ENCODE measurements around the gene PCBP3. TPM values are rescaled to one million over a fixed set of nuclear protein-coding genes. Genes with fewer than 3 reads are reported as not detected.

PCBP3 gene
- total and polyA plus RNA-seq, 2 experiments from 2014 or later, result 3.4 to 4.3 TPM

DNA sequence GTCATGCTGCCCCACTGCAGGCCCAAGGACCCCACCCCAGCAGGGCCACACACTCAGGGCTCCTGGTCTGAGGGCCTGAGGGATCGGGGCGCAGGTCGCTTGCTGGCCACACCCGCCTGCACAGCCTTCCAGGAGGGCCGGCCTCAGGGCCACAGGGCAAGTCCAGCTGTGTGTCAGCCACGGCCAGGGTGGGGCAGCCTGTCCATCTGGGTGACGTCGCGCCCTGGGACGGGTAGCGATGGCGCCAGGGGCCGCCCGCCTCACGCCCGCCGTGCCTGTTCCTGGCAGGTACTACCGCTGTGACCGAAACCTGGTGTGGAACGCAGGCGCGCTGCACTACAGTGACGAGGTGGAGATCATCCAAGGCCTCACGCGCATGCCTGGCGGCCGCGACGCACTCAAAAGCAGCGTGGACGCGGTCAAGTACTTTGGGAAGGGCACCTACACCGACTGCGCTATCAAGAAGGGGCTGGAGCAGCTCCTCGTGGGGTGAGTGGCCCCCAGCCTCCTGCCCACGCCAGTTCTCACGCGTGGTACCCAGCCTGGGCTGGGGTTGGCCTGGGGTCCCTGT is 340.5 kb downstream of the PCBP3 start:
- Histone ChIP-seq H3K4me3 (no peak overlapping the region), H3K36me3 (peaks cover 13% of the 10 kb centered on the region), H3K9me3 (ENCODE audit: low read depth) (no peaks in the 10 kb centered on the region), H3K27ac (no peak overlapping the region), H3K27me3 (no peaks in the 10 kb centered on the region), H3K4me1 (ENCODE audit: low read depth) (no peaks in the 10 kb centered on the region)
- DNase-seq (ENCODE audit: low read depth in 1 of 2, low spot score in 1 of 2), result no peak
- TF ChIP-seq, protein P1, sequence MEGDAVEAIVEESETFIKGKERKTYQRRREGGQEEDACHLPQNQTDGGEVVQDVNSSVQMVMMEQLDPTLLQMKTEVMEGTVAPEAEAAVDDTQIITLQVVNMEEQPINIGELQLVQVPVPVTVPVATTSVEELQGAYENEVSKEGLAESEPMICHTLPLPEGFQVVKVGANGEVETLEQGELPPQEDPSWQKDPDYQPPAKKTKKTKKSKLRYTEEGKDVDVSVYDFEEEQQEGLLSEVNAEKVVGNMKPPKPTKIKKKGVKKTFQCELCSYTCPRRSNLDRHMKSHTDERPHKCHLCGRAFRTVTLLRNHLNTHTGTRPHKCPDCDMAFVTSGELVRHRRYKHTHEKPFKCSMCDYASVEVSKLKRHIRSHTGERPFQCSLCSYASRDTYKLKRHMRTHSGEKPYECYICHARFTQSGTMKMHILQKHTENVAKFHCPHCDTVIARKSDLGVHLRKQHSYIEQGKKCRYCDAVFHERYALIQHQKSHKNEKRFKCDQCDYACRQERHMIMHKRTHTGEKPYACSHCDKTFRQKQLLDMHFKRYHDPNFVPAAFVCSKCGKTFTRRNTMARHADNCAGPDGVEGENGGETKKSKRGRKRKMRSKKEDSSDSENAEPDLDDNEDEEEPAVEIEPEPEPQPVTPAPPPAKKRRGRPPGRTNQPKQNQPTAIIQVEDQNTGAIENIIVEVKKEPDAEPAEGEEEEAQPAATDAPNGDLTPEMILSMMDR (IDR thresholded peaks at IDR 0.05; ENCODE audit: low read depth, low read length), result no peak

DNA sequence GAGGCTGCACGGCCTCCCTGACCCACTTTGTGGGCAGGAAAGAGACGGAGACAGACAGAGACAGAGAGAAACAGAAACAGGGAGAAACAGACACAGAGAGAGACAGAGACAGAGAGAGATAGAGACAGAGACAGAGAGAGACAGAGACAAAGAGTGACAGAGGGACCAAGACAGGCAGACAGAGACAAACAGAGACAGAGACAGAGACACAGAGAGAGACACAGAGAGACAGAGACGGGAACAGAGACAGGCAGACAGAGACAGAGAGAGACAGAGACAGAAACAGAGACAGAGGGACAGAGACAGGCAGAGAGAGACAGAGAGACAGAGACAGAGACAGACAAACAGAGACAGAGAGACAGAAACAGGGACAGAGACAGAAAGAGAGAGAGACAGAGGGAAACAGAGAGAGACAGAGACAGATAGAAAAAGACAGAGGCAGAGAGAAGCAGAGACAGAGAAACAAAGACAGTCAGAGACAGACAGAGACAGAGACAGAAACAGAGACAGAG is 341.1 kb downstream of the PCBP3 start:
- Histone ChIP-seq H3K9me3 (ENCODE audit: low read depth) (no peaks in the 10 kb centered on the region), H3K4me3 (no peak overlapping the region), H3K27me3 (no peaks in the 10 kb centered on the region), H3K36me3 (peaks cover 18% of the 10 kb centered on the region), H3K27ac (no peak overlapping the region), H3K4me1 (ENCODE audit: low read depth) (no peaks in the 10 kb centered on the region)
- no peak for DNase-seq (ENCODE audit: low read depth in 1 of 2, low spot score in 1 of 2)
- TF ChIP-seq, protein P1 (IDR thresholded peaks at IDR 0.05; ENCODE audit: low read depth, low read length), result no peak

DNA sequence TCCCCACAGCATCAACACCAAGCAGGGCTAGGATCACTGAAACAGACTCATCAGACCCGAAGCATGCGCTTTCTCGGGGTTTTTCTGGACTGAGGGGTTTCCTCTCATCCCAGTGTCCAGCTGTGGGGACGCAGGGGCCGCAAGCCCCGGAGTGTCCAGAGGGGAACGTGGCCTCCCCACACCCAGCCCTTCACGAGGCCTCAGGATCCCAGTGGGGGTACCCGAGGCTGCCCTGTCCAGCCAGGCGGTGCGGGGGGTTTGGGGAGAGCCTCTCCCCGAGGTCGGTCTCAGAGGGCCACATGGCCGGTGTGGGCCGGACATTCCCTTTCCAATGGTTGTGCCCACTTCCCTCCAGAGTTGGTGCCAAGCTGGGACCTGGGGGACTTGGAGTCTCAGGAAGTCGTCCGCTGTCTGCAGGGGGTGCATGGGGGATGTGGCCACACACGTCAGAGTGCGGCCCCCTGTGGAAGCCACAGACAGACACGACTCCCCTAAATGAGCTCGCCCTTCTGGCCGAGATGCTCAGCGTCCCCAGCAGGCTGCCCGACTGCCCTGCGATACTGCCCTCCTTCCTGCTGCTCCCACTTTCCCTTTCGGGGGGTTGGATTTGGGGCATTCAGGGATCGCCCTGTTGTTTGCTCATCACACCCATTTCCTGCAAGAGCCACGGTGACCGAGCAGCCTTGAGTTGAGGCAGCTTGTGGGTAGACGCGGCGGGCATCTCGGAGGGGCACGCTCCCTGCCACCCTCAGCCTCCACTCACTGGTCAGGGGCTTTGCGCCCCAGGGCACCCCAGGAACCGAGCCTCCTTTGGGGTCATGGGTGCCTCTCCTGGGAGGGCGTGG is 342.2 kb downstream of the PCBP3 start:
- Histone ChIP-seq H3K36me3 (peaks cover 19% of the 10 kb centered on the region), H3K9me3 (ENCODE audit: low read depth) (no peaks in the 10 kb centered on the region), H3K4me3 (no peak overlapping the region), H3K4me1 (ENCODE audit: low read depth) (no peaks in the 10 kb centered on the region), H3K27ac (no peak overlapping the region), H3K27me3 (no peaks in the 10 kb centered on the region)
- TF ChIP-seq, protein P1 (IDR thresholded peaks at IDR 0.05; ENCODE audit: low read depth, low read length), result no peak
- DNase-seq (ENCODE audit: low read depth in 1 of 2, low spot score in 1 of 2), result no peak

DNA sequence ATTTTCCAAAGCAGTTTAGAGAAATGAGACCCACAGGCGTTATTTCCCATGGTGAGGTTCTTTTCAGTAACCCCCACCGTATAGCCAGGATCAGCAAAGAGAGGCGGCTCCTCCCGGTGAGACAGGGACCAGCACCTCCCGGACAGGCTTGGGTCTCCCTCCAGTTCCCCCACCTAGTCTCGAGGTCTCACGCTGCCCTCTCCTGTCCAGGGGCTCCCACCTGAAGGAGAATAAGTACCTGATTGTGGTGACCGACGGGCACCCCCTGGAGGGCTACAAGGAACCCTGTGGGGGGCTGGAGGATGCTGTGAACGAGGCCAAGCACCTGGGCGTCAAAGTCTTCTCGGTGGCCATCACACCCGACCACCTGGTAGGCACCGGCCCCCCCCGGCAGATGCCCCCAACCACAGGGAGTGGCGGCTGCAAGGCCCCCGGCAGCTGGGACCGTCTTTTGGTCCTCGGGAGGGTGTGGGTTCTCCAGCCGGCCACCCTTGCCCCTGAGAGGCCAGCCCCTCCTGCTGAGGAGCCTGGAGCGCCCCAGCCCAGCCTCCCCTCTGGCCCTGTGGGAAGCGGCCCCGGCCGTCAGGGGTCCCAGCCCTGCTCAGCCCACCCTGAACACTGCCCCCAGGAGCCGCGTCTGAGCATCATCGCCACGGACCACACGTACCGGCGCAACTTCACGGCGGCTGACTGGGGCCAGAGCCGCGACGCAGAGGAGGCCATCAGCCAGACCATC is 343.0 kb downstream of the PCBP3 start:
- H3K27me3 ChIP-seq, result no peaks in the 10 kb centered on the region
- H3K9me3 ChIP-seq (ENCODE audit: low read depth), result no peaks in the 10 kb centered on the region
- no peaks in the 10 kb centered on the region for H3K4me1 ChIP-seq (ENCODE audit: low read depth)
- TF ChIP-seq, protein P1 (IDR thresholded peaks at IDR 0.05; ENCODE audit: low read depth, low read length), result no peak
- no peak overlapping the region for H3K27ac ChIP-seq
- DNase-seq (ENCODE audit: low read depth in 1 of 2, low spot score in 1 of 2), result no peak
- H3K36me3 ChIP-seq, result peaks cover 19% of the 10 kb centered on the region
- no peak overlapping the region for H3K4me3 ChIP-seq

DNA sequence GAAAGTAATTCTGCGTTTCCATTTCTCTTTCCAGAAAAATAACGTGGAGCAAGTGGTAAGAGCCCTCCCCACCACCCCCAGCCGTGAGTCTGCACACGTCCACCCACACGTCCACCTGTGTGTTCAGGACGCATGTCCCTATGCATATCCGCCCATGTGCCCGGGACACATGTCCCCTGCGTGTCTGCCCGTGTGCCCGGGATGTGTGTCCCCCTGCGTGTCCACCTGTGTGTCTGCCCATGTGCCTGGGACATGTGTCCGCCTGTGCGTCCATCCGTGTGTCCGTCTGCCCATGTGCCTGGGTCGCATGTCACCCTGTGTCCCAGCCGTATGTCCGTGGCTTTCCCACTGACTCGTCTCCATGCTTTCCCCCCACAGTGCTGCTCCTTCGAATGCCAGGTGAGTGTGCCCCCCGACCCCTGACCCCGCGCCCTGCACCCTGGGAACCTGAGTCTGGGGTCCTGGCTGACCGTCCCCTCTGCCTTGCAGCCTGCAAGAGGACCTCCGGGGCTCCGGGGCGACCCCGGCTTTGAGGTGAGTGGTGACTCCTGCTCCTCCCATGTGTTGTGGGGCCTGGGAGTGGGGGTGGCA is 343.7 kb downstream of the PCBP3 start:
- Histone ChIP-seq H3K27ac (no peak overlapping the region), H3K4me1 (ENCODE audit: low read depth) (no peaks in the 10 kb centered on the region), H3K4me3 (no peak overlapping the region), H3K27me3 (no peaks in the 10 kb centered on the region), H3K9me3 (ENCODE audit: low read depth) (no peaks in the 10 kb centered on the region), H3K36me3 (peaks cover 23% of the 10 kb centered on the region)
- DNase-seq (ENCODE audit: low read depth in 1 of 2, low spot score in 1 of 2), result no peak
- TF ChIP-seq, protein P1 (IDR thresholded peaks at IDR 0.05; ENCODE audit: low read depth, low read length), result no peak
